ENCODE data around the gene XDH. TPM values are rescaled to one million over a fixed set of nuclear protein-coding genes. Genes with fewer than 3 reads are reported as not detected.
A peak's percentile ranks its signal among the peaks of the same experiment; 100 is the strongest.

XDH gene
- total RNA-seq, 1 experiment from 2014 or later = 0.59 TPM

- no peak overlapping the region for H3K4me3 ChIP-seq (ENCODE audit: insufficient read depth, low read depth, low read length)
- no peaks in the 10 kb centered on the region for H3K27me3 ChIP-seq (ENCODE audit: control insufficient read depth, insufficient read depth, low read length)
- no peak for DNase-seq
- H3K36me3 ChIP-seq (replicated peaks; ENCODE audit: control insufficient read depth, insufficient read depth, low read length) = no peaks in the 10 kb centered on the region
These were observed 28.4 kb downstream of the XDH start for GRCh38 chr2:31386172-31386571.

- DNase-seq = no peak
- no peak overlapping the region for H3K4me3 ChIP-seq (ENCODE audit: insufficient read depth, low read depth, low read length)
- H3K36me3 ChIP-seq (replicated peaks; ENCODE audit: control insufficient read depth, insufficient read depth, low read length) = no peaks in the 10 kb centered on the region
- H3K27me3 ChIP-seq (ENCODE audit: control insufficient read depth, insufficient read depth, low read length) = no peaks in the 10 kb centered on the region
These were observed 29.7 kb downstream of the XDH start for GRCh38 chr2:31384771-31385276.

GRCh38 chr2:31384351-31384750, 30.2 kb downstream of the XDH start:
- DNase-seq = no peak
- Histone ChIP-seq H3K4me3 (ENCODE audit: insufficient read depth, low read depth, low read length) (no peak overlapping the region), H3K36me3 (replicated peaks; ENCODE audit: control insufficient read depth, insufficient read depth, low read length) (no peaks in the 10 kb centered on the region; the same call in 1 of the 2 replicates), H3K27me3 (ENCODE audit: control insufficient read depth, insufficient read depth, low read length) (no peaks in the 10 kb centered on the region)

GRCh38 chr2:31383471-31384153, 30.9 kb downstream of the XDH start:
- Histone ChIP-seq H3K4me3 (ENCODE audit: insufficient read depth, low read depth, low read length) (no peak overlapping the region), H3K36me3 (replicated peaks; ENCODE audit: control insufficient read depth, insufficient read depth, low read length) (no peaks in the 10 kb centered on the region; the same call in 1 of the 2 replicates), H3K27me3 (ENCODE audit: control insufficient read depth, insufficient read depth, low read length) (no peaks in the 10 kb centered on the region)
- DNase-seq = no peak

DNA sequence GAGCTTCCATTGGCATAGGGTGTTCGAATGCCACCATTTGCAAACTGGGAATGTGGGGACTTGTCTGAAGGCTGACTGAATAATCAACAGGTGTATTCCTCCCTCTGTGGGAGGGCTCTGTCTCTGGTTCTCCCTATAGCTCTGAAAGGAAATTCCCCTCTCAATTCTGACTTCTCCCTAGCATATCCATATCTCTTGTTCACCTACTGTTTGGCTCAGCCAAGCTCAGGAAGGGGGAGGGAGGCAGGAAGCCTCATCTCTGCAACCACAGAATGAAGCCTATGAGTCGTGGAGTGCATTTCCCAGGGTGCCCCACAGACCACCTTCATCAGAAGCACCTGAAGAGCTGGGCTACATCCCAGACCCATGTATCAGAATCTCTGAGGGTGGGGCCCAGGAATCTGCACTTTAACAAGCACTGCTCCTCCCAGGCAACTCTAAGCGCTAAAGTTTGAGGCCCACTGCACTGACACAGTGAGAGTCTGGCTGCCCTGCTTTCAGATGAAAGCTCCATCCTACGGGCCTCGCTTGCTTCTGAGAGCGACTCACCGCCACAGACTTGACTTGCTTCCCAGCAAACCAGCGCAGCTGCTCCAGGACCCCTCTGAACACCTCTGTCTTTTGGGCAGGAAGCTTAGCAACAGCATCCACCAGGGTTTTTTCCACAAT, 32.0 kb downstream of the XDH start:
- Histone ChIP-seq H3K4me3 (ENCODE audit: insufficient read depth, low read depth, low read length) (no peak overlapping the region), H3K27me3 (ENCODE audit: control insufficient read depth, insufficient read depth, low read length) (no peaks in the 10 kb centered on the region), H3K36me3 (replicated peaks; ENCODE audit: control insufficient read depth, insufficient read depth, low read length) (no peaks in the 10 kb centered on the region; the same call in 1 of the 2 replicates)
- peak; percentile 49 for DNase-seq

GRCh38 chr2:31381601-31382000, 32.9 kb downstream of the XDH start:
- Histone ChIP-seq H3K4me3 (ENCODE audit: insufficient read depth, low read depth, low read length) (no peak overlapping the region), H3K27me3 (ENCODE audit: control insufficient read depth, insufficient read depth, low read length) (no peaks in the 10 kb centered on the region), H3K36me3 (replicated peaks; ENCODE audit: control insufficient read depth, insufficient read depth, low read length) (no peaks in the 10 kb centered on the region; the same call in 1 of the 2 replicates)
- no peak for DNase-seq

DNA sequence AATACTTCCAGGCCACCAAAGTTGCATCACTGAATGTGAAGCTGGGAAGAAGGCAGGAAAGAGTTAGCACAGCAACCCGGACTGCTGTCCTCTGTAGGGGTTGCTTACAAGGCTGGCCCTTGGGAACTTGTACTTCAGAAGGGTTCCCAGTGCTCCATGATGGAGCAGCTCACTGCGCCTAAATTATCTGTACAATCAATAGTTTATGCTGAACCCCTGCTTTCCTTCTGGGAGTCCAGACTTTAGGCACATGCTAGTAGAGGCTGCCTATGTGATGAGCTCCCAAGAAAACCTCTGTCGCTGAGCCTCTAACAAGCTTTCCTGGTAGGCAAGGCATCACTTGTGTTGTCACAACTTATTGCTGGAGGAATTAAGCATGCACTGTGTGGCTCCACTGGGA, 34.3 kb downstream of the XDH start:
- H3K4me3 ChIP-seq (ENCODE audit: insufficient read depth, low read depth, low read length) = no peak overlapping the region
- H3K27me3 ChIP-seq (ENCODE audit: control insufficient read depth, insufficient read depth, low read length) = no peaks in the 10 kb centered on the region
- H3K36me3 ChIP-seq (replicated peaks; ENCODE audit: control insufficient read depth, insufficient read depth, low read length) = no peaks in the 10 kb centered on the region; the same call in 1 of the 2 replicates
- no peak for DNase-seq

DNA sequence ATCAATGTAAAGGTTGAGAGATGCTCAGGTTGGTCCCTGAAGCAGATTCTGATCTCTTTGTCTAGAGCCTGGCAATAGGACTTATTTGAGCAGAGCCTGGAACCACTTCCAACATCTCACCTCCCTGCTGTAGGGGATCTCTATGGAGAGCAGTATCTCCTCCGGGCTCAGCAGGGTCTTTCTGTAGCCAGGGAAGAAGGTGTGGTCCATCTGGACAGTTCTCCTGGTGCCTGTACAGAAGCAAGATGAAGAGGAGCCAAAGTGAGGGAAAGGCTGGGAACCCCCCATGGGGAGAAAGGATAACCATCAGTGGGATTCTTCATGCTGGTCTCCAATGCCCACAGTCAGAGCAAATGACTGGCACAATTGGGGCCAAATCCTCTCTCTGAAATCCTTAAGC, 34.8 kb downstream of the XDH start:
- Histone ChIP-seq H3K36me3 (replicated peaks; ENCODE audit: control insufficient read depth, insufficient read depth, low read length) (no peaks in the 10 kb centered on the region; the same call in 1 of the 2 replicates), H3K27me3 (ENCODE audit: control insufficient read depth, insufficient read depth, low read length) (no peaks in the 10 kb centered on the region), H3K4me3 (ENCODE audit: insufficient read depth, low read depth, low read length) (no peak overlapping the region)
- DNase-seq = no peak

GRCh38 chr2:31378791-31379501, 35.6 kb downstream of the XDH start:
- Histone ChIP-seq H3K27me3 (ENCODE audit: control insufficient read depth, insufficient read depth, low read length) (no peaks in the 10 kb centered on the region), H3K36me3 (replicated peaks; ENCODE audit: control insufficient read depth, insufficient read depth, low read length) (no peaks in the 10 kb centered on the region; the same call in 1 of the 2 replicates), H3K4me3 (ENCODE audit: insufficient read depth, low read depth, low read length) (no peak overlapping the region)
- DNase-seq = no peak

- Histone ChIP-seq H3K4me3 (ENCODE audit: insufficient read depth, low read depth, low read length) (no peak overlapping the region), H3K27me3 (ENCODE audit: control insufficient read depth, insufficient read depth, low read length) (no peaks in the 10 kb centered on the region), H3K36me3 (replicated peaks; ENCODE audit: control insufficient read depth, insufficient read depth, low read length) (no peaks in the 10 kb centered on the region; the same call in 1 of the 2 replicates)
- DNase-seq = no peak
These were observed 36.2 kb downstream of the XDH start for GRCh38 chr2:31378389-31378788.

GRCh38 chr2:31373127-31373526, 41.4 kb downstream of the XDH start:
- Histone ChIP-seq H3K4me3 (ENCODE audit: insufficient read depth, low read depth, low read length) (no peak overlapping the region), H3K27me3 (ENCODE audit: control insufficient read depth, insufficient read depth, low read length) (no peaks in the 10 kb centered on the region), H3K36me3 (replicated peaks; ENCODE audit: control insufficient read depth, insufficient read depth, low read length) (no peaks in the 10 kb centered on the region)
- no peak for DNase-seq

DNA sequence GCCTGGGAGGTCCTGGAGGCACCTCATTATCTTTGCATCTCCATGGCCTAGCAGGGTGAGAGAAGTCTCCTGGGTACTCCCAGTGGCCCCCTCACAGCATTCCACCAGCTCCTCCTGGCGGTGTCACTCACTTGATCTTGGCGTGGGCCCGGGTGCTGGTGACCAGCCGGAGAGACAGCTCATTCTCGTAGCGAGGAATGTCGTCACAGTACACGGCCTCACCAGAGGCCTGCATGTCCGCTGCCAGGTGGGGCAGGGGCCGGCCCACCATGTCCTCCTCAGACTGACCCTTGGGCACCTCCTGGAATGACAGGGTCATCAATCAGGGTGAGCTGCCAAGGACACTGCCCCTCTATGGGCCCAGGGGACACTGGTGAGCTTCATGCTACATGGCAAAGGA, 42.4 kb downstream of the XDH start:
- DNase-seq = no peak
- no peaks in the 10 kb centered on the region; the same call in 1 of the 2 replicates for H3K36me3 ChIP-seq (replicated peaks; ENCODE audit: control insufficient read depth, insufficient read depth, low read length)
- H3K4me3 ChIP-seq (ENCODE audit: insufficient read depth, low read depth, low read length) = no peak overlapping the region
- no peaks in the 10 kb centered on the region for H3K27me3 ChIP-seq (ENCODE audit: control insufficient read depth, insufficient read depth, low read length)

GRCh38 chr2:31371691-31372090, 42.9 kb downstream of the XDH start:
- no peaks in the 10 kb centered on the region for H3K27me3 ChIP-seq (ENCODE audit: control insufficient read depth, insufficient read depth, low read length)
- no peak overlapping the region for H3K4me3 ChIP-seq (ENCODE audit: insufficient read depth, low read depth, low read length)
- H3K36me3 ChIP-seq (replicated peaks; ENCODE audit: control insufficient read depth, insufficient read depth, low read length) = no peaks in the 10 kb centered on the region; the same call in 1 of the 2 replicates
- no peak for DNase-seq

GRCh38 chr2:31366733-31367132, 47.8 kb downstream of the XDH start:
- Histone ChIP-seq H3K4me3 (ENCODE audit: insufficient read depth, low read depth, low read length) (no peak overlapping the region), H3K27me3 (ENCODE audit: control insufficient read depth, insufficient read depth, low read length) (no peaks in the 10 kb centered on the region), H3K36me3 (replicated peaks; ENCODE audit: control insufficient read depth, insufficient read depth, low read length) (no peaks in the 10 kb centered on the region; the same call in 1 of the 2 replicates)
- DNase-seq = no peak
